NCI-H510A (cell line): ENCODE data around the gene KCNJ3.
"Not testable (repeated sequence)": the region's sequence is repeated elsewhere in the genome, so short reads cannot be mapped to it uniquely, and the experiment has no call there.

Experiments used
- DNase-seq: peaks from one replicate; lab custom pipeline; 2025; lab: John Stamatoyannopoulos, UW

Gene KCNJ3

GRCh38 chr2:154844513-154844912 is 146.0 kb downstream of the KCNJ3 start:
- no peak for DNase-seq

- no peak for DNase-seq
Measured at GRCh38 chr2:154846842-154847241, 148.3 kb downstream of the KCNJ3 start.

- DNase-seq = no peak
Measured at GRCh38 chr2:154849482-154849881, 151.0 kb downstream of the KCNJ3 start.

GRCh38 chr2:154850532-154850931 is 152.0 kb downstream of the KCNJ3 start:
- DNase-seq = no peak

- DNase-seq = no peak
Measured at GRCh38 chr2:154855138-154855537, 156.6 kb downstream of the KCNJ3 start.

GRCh38 chr2:154867151-154867550 is 168.7 kb downstream of the KCNJ3 start:
- not testable (repeated sequence) for DNase-seq

- no peak for DNase-seq
Measured at GRCh38 chr2:154875999-154876398, 177.5 kb downstream of the KCNJ3 start.

GRCh38 chr2:154882725-154883124 is 184.2 kb downstream of the KCNJ3 start:
- no peak for DNase-seq

- no peak for DNase-seq
Measured at GRCh38 chr2:154886316-154886715, 187.8 kb downstream of the KCNJ3 start.

- DNase-seq = no peak
Measured at GRCh38 chr2:154898269-154898668, 199.8 kb downstream of the KCNJ3 start.

GRCh38 chr2:154901063-154901462 is 202.6 kb downstream of the KCNJ3 start:
- DNase-seq = no peak
